Keratinocyte (primary cell): ENCODE results near the gene ZNF555. TPM values are rescaled to one million over a fixed set of nuclear protein-coding genes. Genes with fewer than 3 reads are reported as not detected.

ENCODE experiments used
- DNase-seq: peaks from one replicate; pipeline ENCODE4 v3.0.0-alpha.2; 2011; ENCODE audit warnings: low read depth, missing footprints, low spot score
- FAIRE-seq: peaks from 2 replicates; lab custom pipeline; 2011; peaks lifted over from hg19 to GRCh38; lab: Jason Lieb, UNC
- H2AFZ ChIP-seq: 2 replicates; pipeline ENCODE4 v1.6.0; 2012; ENCODE audit warnings: low read length, control low read depth, inconsistent platforms; ENCODE audit not compliant: control insufficient read depth
- H3K27ac ChIP-seq: 2 replicates; pipeline ENCODE4 v1.5.1; 2011; ENCODE audit warnings: low read length; ENCODE audit not compliant: control insufficient read depth, insufficient read depth
- H3K27me3 ChIP-seq: 3 replicates; pipeline ENCODE4 v1.6.0; 2011; ENCODE audit warnings: low read length; ENCODE audit not compliant: control insufficient read depth, insufficient read depth; ENCODE audit errors: extremely low read depth
- H3K36me3 ChIP-seq, 2 experiments: 2 replicates in 1 of 2; 3 replicates in 1 of 2; pipeline ENCODE4 v1.5.1; 2011; ENCODE audit warnings: low read length in 2 of 2, mild to moderate bottlenecking in 1 of 2; ENCODE audit not compliant: control insufficient read depth in 2 of 2, insufficient read depth in 2 of 2; ENCODE audit errors: extremely low read depth in 1 of 2
- H3K4me1 ChIP-seq: 3 replicates; pipeline ENCODE4 v1.5.1; 2011; ENCODE audit warnings: low read length; ENCODE audit not compliant: control insufficient read depth, insufficient read depth; ENCODE audit errors: extremely low read depth
- H3K4me2 ChIP-seq: 3 replicates; pipeline ENCODE4 v1.6.0; 2011; ENCODE audit warnings: low read depth, low read length; ENCODE audit not compliant: control insufficient read depth, insufficient read depth; ENCODE audit errors: extremely low read depth
- H3K4me3 ChIP-seq, 3 experiments: fragments of 200-600 bp in 1 of 3; sonication (generic) in 1 of 3; 2 replicates in 2 of 3; 3 replicates in 1 of 3; pipeline ENCODE4 v1.5.1; 2011 to 2016; ENCODE audit warnings: low read length in 3 of 3, mild to moderate bottlenecking in 3 of 3, control low read depth in 2 of 3, inconsistent platforms in 1 of 3, low read depth in 1 of 3, mixed read lengths in 1 of 3, mixed run types in 1 of 3, moderate library complexity in 1 of 3; ENCODE audit not compliant: control insufficient read depth in 2 of 3, insufficient read depth in 2 of 3; ENCODE audit errors: extremely low read depth in 1 of 3
- H3K79me2 ChIP-seq: 2 replicates; pipeline ENCODE4 v1.6.0; 2012; ENCODE audit warnings: low read length; ENCODE audit not compliant: control insufficient read depth, insufficient read depth
- H3K9ac ChIP-seq: 3 replicates; pipeline ENCODE4 v1.6.0; 2011; ENCODE audit warnings: low read length; ENCODE audit not compliant: control insufficient read depth, insufficient read depth; ENCODE audit errors: extremely low read depth
- H3K9me1 ChIP-seq: 3 replicates; pipeline ENCODE4 v1.6.0; 2011; ENCODE audit warnings: low read length; ENCODE audit not compliant: control insufficient read depth, insufficient read depth; ENCODE audit errors: extremely low read depth
- H3K9me3 ChIP-seq: 2 replicates; pipeline ENCODE4 v1.5.1; 2012; ENCODE audit warnings: low read depth, low read length; ENCODE audit not compliant: control insufficient read depth
- H4K20me1 ChIP-seq: 3 replicates; pipeline ENCODE4 v1.6.0; 2011; ENCODE audit warnings: low read length; ENCODE audit not compliant: control insufficient read depth, insufficient read depth; ENCODE audit errors: extremely low read depth
- EZH2 ChIP-seq: IDR thresholded peaks from one replicate; pipeline ENCODE4 v1.6.1; 2012; ENCODE audit warnings: inconsistent platforms, mild to moderate bottlenecking, low read length, moderate library complexity
- dilution Hi-C: fragments of 300-500 bp; cut with MboI; formaldehyde crosslinking; loops from one replicate; pipeline ENCODE4 v1.7.0; 2020; ENCODE audit warnings: low sequenced_read_pairs; ENCODE audit not compliant: extremely low pct_ligation_motif_present
- polyA plus RNA-seq, 5 experiments: library from polyadenylated mRNA; depleted of rRNA in 3 of 5; stranded (reverse) in 3 of 5; stranded (forward) in 1 of 5; unstranded in 1 of 5; fragments of >200 nt; gene quantifications; 1 replicate in 1 of 5; 2 replicates in 3 of 5; 3 replicates in 1 of 5; pipeline versions ENCODE4 v1.2.1 to v1.2.3, GENCODE V29; 2011 to 2012; ENCODE audit warnings: missing spikeins in 2 of 5, low read depth in 1 of 5, low replicate concordance in 1 of 5
- TF ChIP-seq, protein P1 (sequence below), 3 experiments: IDR thresholded peaks in 1 of 3; conservative IDR thresholded peaks in 1 of 3; optimal IDR thresholded peaks in 1 of 3; 2 replicates in 2 of 3; 3 replicates in 1 of 3; pipeline versions ENCODE3 to v1.5.1; 2011; ENCODE audit warnings: low read length in 3 of 3, mild to moderate bottlenecking in 3 of 3, moderate library complexity in 2 of 3, control low read depth in 1 of 3, inconsistent platforms in 1 of 3; ENCODE audit not compliant: insufficient read depth in 2 of 3; ENCODE audit errors: extremely low read depth in 1 of 3

ZNF555 gene
- polyA plus RNA-seq, 1 donor (not counting 4 experiments of a cell fraction or from before 2014, with no cell fraction given), result 4.3 TPM

DNA sequence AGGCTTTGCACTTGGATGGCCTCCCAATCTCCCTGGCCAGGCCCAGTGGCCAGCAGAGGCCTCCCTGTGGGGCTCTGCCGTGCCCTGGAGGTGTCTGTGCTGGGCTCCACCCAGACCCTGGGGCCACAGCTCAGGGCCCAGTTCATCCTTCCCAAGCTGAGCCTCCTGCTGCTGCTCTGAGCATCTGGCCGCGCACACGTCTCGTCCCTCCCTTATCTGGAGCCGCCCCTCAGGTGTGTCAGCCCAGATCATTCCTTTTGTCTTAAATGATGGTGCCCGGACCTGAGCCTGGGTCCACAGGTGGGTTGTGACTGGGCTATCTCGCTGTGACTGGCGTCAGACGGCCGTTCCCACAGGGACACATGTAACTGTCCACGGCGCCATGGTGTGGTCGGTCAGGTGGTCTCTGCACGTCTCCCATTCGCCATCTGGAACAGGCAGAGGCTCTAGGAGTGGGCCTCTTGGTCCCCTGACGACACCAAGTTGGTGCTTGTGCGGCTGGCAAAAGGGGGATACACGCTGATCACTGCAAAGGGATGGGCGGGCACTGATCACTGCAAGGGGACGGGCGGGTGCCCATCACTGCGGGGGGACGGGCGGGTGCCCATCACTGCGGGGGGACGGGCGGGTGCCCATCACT lies 35.9 kb upstream of the ZNF555 start:
- no peak for TF ChIP-seq EZH2
- TF ChIP-seq, protein P1, sequence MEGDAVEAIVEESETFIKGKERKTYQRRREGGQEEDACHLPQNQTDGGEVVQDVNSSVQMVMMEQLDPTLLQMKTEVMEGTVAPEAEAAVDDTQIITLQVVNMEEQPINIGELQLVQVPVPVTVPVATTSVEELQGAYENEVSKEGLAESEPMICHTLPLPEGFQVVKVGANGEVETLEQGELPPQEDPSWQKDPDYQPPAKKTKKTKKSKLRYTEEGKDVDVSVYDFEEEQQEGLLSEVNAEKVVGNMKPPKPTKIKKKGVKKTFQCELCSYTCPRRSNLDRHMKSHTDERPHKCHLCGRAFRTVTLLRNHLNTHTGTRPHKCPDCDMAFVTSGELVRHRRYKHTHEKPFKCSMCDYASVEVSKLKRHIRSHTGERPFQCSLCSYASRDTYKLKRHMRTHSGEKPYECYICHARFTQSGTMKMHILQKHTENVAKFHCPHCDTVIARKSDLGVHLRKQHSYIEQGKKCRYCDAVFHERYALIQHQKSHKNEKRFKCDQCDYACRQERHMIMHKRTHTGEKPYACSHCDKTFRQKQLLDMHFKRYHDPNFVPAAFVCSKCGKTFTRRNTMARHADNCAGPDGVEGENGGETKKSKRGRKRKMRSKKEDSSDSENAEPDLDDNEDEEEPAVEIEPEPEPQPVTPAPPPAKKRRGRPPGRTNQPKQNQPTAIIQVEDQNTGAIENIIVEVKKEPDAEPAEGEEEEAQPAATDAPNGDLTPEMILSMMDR (optimal IDR thresholded peaks at IDR 0.05 in 1 of 3, IDR thresholded peaks at IDR 0.05 in 1 of 3, conservative IDR thresholded peaks at IDR 0.05 in 1 of 3; ENCODE audit: extremely low read depth in 1 of 3, insufficient read depth in 2 of 3, low read length in 3 of 3), result no peak
- Histone ChIP-seq H3K36me3 (peaks cover 25 to 49% of the 10 kb centered on the region in 2 experiments), H3K79me2 (peaks cover 7% of the 10 kb centered on the region), H3K9me1 (no peaks in the 10 kb centered on the region), H3K27me3 (no peaks in the 10 kb centered on the region), H3K4me1 (no peaks in the 10 kb centered on the region), H3K9ac (no peak overlapping the region), H3K4me3 (no peak overlapping the region), H3K4me2 (no peak overlapping the region), H4K20me1 (no peaks in the 10 kb centered on the region), H3K9me3 (no peaks in the 10 kb centered on the region), H2AFZ (no peak overlapping the region), H3K27ac (no peak overlapping the region)
- FAIRE-seq, result no peak
- DNase-seq, result no peak
- dilution Hi-C loops, result no loop called here

DNA sequence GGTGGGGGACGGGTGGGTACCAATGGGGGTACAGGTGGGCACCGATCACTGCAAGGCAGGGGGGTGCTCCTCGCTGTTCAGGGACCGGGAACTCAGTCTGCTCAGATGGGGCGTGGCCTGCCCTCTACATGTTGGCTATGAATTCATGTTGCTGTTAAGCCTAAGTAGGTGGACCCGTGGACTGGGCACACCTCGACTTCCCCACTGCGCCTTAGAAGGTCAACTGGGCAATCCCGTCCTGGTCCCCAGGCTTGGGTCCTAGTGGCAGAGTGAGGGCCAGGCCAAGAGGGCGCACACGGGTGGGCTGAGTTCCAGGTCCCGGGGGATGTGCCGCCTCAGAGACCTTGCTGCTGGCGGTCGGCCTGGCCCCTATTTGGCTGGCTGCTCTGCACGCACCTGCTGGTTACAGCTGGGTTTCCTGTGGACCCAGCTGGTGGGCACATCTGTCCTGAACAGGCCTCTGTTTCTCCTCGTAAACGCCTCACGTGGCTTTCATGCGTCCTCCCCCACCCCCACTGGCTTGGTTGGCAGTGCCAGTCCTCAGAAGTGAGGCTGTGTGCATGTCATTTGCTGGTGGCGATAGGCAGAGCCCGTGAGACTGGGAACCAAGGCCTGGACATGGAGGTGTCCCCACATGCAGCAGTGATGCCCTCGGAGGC lies 35.2 kb upstream of the ZNF555 start:
- no peak overlapping the region for H2AFZ ChIP-seq
- no peaks in the 10 kb centered on the region for H3K4me1 ChIP-seq
- no peaks in the 10 kb centered on the region for H4K20me1 ChIP-seq
- H3K79me2 ChIP-seq, result peaks cover 7% of the 10 kb centered on the region
- DNase-seq, result no peak
- no peak overlapping the region for H3K4me2 ChIP-seq
- no peaks in the 10 kb centered on the region for H3K27me3 ChIP-seq
- no peaks in the 10 kb centered on the region for H3K9me3 ChIP-seq
- peaks cover 19 to 50% of the 10 kb centered on the region in 2 experiments for H3K36me3 ChIP-seq
- dilution Hi-C loops, result no loop called here
- no peaks in the 10 kb centered on the region for H3K9me1 ChIP-seq
- H3K4me3 ChIP-seq, result no peak overlapping the region
- no peak for FAIRE-seq
- H3K27ac ChIP-seq, result no peak overlapping the region
- no peak for TF ChIP-seq EZH2
- TF ChIP-seq, protein P1 (optimal IDR thresholded peaks at IDR 0.05 in 1 of 3, IDR thresholded peaks at IDR 0.05 in 1 of 3, conservative IDR thresholded peaks at IDR 0.05 in 1 of 3; ENCODE audit: extremely low read depth in 1 of 3, insufficient read depth in 2 of 3, low read length in 3 of 3), result no peak
- no peak overlapping the region for H3K9ac ChIP-seq
